GM13976 (cell line): Measurements from ENCODE around the gene RHOF.

Experiments
- DNase-seq: peaks from one replicate; pipeline ENCODE4 v3.0.0; 2012; ENCODE audit warnings: low spot score
- CTCF ChIP-seq: IDR thresholded peaks from 2 replicates; pipeline ENCODE4 v1.5.1; 2012; ENCODE audit warnings: borderline replicate concordance, mild to moderate bottlenecking; ENCODE audit not compliant: insufficient read depth; ENCODE audit errors: extremely low read depth, missing control alignments, control extremely low read depth
- in situ Hi-C: fragments of 300-500 bp; cut with MboI; formaldehyde crosslinking; loops from one replicate; pipeline ENCODE4 v1.12.0; 2022; ENCODE audit warnings: low sequenced_read_pairs, mixed read lengths, inconsistent platforms; ENCODE audit not compliant: unreplicated experiment

The RHOF gene

GRCh38 chr12:121800694-121801594 lies 7.5 kb upstream of the RHOF start:
- in situ Hi-C loops, result no loop called here
- no peak for TF ChIP-seq CTCF
- no peak for DNase-seq

- TF ChIP-seq CTCF, result no peak
- in situ Hi-C loops, result no loop called here
- DNase-seq, result peak; percentile 82
Measured at GRCh38 chr12:121799842-121800693, 6.6 kb upstream of the RHOF start.

- peak; percentile 77 for DNase-seq
- in situ Hi-C loops, result no loop called here
- no peak for TF ChIP-seq CTCF
Measured at GRCh38 chr12:121799156-121799841, 5.8 kb upstream of the RHOF start.

GRCh38 chr12:121798787-121799155 lies 5.3 kb upstream of the RHOF start:
- in situ Hi-C loops, result no loop called here
- TF ChIP-seq CTCF, result no peak
- no peak for DNase-seq

GRCh38 chr12:121797937-121798786 lies 4.7 kb upstream of the RHOF start:
- TF ChIP-seq CTCF, result no peak
- no peak for DNase-seq
- in situ Hi-C loops, result no loop called here
